Progenitor cell of endocrine pancreas (in vitro differentiated cells): Measurements from ENCODE around the gene GBF1. TPM values are rescaled to one million over a fixed set of nuclear protein-coding genes. Genes with fewer than 3 reads are reported as not detected.
"Not testable (repeated sequence)": the region's sequence is repeated elsewhere in the genome, so short reads cannot be mapped to it uniquely, and the experiment has no call there.

Experiments used
- DNase-seq: peaks from one replicate; pipeline ENCODE4 v3.0.0; 2021; ENCODE audit warnings: low spot score; ENCODE audit not compliant: unreplicated experiment
- H3K27ac Mint-ChIP-seq: 2 replicates; pipeline ENCODE4 v1.8.0; 2021; ENCODE audit warnings: mild to moderate bottlenecking, moderate library complexity, mixed read lengths
- H3K27me3 Mint-ChIP-seq: 2 replicates; pipeline ENCODE4 v1.8.0; 2021; ENCODE audit warnings: mixed read lengths
- H3K36me3 Mint-ChIP-seq: 2 replicates; pipeline ENCODE4 v1.8.0; 2022; ENCODE audit warnings: mixed read lengths; ENCODE audit not compliant: insufficient read depth
- H3K4me1 Mint-ChIP-seq: 2 replicates; pipeline ENCODE4 v1.8.0; 2021; ENCODE audit warnings: low read depth, mixed read lengths
- H3K4me3 Mint-ChIP-seq: 2 replicates; pipeline ENCODE4 v1.8.0; 2021; ENCODE audit warnings: low read depth, mild to moderate bottlenecking, moderate library complexity, mixed read lengths
- H3K9me3 Mint-ChIP-seq: 2 replicates; pipeline ENCODE4 v1.8.0; 2021; ENCODE audit warnings: low read depth, mixed read lengths
- total RNA-seq: library from RNA; stranded (reverse); gene quantifications from 2 replicates; pipeline ENCODE4 v1.2.1, GENCODE V29; 2021
- TF ChIP-seq, protein P1 (sequence below): fragments of 200-600 bp; sonication (generic); IDR thresholded peaks from one replicate; pipeline ENCODE4 v1.5.0; 2021; ENCODE audit warnings: antibody characterized with exemption, mild to moderate bottlenecking; ENCODE audit not compliant: unreplicated experiment

The GBF1 gene
- total RNA-seq, 1 donor from 2014 or later, result 54.6 TPM

DNA sequence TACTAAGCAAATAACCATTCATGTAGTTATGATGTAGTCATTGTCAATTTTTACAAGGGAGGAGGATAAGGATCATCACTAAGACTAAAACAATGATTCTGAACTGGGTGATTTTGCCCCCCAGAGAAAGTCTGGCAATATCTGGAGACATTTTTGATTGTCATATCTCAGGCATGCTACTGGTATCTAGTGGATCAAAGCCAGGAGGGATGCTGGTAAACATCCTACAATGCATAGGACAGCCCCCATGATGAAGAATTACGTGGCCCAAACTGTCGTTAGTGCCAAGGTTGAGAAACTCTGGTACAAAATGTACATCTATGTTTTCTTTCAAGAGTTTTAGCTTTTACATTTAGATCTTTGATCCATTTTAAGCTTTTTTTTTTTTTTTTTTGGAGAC is 57.3 kb downstream of the GBF1 start:
- no peak for DNase-seq
- TF ChIP-seq, protein P1, sequence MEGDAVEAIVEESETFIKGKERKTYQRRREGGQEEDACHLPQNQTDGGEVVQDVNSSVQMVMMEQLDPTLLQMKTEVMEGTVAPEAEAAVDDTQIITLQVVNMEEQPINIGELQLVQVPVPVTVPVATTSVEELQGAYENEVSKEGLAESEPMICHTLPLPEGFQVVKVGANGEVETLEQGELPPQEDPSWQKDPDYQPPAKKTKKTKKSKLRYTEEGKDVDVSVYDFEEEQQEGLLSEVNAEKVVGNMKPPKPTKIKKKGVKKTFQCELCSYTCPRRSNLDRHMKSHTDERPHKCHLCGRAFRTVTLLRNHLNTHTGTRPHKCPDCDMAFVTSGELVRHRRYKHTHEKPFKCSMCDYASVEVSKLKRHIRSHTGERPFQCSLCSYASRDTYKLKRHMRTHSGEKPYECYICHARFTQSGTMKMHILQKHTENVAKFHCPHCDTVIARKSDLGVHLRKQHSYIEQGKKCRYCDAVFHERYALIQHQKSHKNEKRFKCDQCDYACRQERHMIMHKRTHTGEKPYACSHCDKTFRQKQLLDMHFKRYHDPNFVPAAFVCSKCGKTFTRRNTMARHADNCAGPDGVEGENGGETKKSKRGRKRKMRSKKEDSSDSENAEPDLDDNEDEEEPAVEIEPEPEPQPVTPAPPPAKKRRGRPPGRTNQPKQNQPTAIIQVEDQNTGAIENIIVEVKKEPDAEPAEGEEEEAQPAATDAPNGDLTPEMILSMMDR, result no peak
- Mint-ChIP-seq H3K36me3 (peaks cover 8% of the 10 kb centered on the region), H3K4me3 (no peak overlapping the region), H3K27me3 (no peaks in the 10 kb centered on the region), H3K4me1 (peaks cover 15% of the 10 kb centered on the region), H3K27ac (no peak overlapping the region), H3K9me3 (no peaks in the 10 kb centered on the region)

DNA sequence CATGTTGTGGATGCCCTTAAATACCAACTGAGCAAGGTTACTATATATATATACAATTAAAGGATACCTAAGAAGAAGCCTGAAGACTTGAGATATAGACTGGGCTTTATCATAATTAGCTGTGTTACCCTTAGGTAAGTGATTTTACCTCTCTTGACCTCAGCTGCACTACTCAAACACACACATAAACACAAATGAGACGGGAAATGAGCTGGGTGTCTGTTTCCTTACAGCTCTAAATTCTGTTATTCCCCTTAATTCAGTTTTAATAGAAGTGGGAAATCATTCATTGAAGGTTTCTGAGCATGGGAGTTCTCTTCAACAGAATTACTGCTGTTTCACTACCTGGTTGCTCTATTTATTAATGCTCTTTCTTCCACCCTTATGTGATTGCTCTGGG is 60.7 kb downstream of the GBF1 start:
- DNase-seq, result no peak
- Mint-ChIP-seq H3K4me3 (no peak overlapping the region), H3K27me3 (no peaks in the 10 kb centered on the region), H3K27ac (no peak overlapping the region), H3K9me3 (no peaks in the 10 kb centered on the region), H3K4me1 (peaks cover 24% of the 10 kb centered on the region), H3K36me3 (peaks cover 12% of the 10 kb centered on the region)
- TF ChIP-seq, protein P1, result no peak

DNA sequence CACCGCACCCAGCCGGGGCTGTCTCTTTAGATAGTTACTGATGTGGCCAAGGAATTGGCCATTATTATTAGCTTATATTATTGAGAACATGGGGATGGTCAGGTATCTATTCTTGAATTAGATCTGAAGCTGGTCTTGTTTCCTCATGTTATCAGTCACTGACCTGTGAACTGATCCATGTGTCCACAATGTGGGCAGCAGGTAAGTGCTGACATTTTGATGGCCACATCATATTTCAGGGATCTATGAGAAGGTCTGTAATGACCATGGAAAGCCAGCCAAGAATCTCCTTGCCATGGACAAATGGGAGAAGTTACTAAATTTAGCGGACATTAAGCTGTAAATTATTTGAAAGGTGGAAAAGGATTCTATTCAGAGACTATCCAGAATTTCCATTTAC is 61.4 kb downstream of the GBF1 start:
- no peaks in the 10 kb centered on the region for H3K27me3 Mint-ChIP-seq
- H3K4me1 Mint-ChIP-seq, result peaks cover 24% of the 10 kb centered on the region
- TF ChIP-seq, protein P1, result no peak
- peaks cover 12% of the 10 kb centered on the region for H3K36me3 Mint-ChIP-seq
- H3K27ac Mint-ChIP-seq, result no peak overlapping the region
- no peaks in the 10 kb centered on the region for H3K9me3 Mint-ChIP-seq
- H3K4me3 Mint-ChIP-seq, result no peak overlapping the region
- DNase-seq, result no peak

DNA sequence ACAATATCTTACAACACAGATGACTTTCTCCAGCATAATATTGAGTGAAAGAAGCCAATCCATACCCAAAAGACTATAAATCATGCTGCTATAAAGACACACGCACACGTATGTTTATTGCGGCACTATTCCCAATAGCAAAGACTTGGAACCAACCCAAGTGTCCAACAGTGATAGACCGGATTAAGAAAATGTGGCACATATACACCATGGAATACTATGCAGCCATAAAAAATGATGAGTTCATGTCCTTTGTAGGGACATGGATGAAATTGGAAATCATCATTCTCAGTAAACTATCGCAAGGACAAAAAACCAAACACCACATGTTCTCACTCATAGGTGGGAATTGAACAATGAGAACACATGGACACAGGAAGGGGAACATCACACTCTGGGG is 63.0 kb downstream of the GBF1 start:
- not testable (repeated sequence) for DNase-seq, H3K9me3 Mint-ChIP-seq, H3K27me3 Mint-ChIP-seq, H3K27ac Mint-ChIP-seq, H3K36me3 Mint-ChIP-seq, H3K4me3 Mint-ChIP-seq
- peaks cover 31% of the 10 kb centered on the region for H3K4me1 Mint-ChIP-seq

DNA sequence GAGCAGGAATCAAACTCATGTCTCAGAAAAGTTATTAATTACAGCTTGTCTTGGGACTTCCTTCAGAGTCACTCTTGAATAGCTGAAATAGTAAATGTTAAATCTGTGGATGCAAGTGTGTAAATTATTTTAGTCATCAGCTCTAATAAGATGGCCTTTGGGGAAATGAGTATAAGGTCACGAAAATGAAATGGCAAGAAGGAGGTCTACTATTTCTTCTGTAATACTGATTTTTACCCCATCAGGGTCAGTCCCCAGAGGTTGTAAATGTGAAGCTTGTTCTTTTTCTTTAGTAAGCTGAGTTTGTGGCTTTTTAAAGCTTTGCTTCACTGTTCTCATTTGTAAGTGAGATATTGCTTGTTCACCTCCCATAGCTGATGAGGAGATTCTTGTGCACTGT is 63.9 kb downstream of the GBF1 start:
- Mint-ChIP-seq H3K9me3 (no peaks in the 10 kb centered on the region), H3K4me1 (peaks cover 35% of the 10 kb centered on the region), H3K4me3 (no peak overlapping the region), H3K27me3 (no peaks in the 10 kb centered on the region), H3K36me3 (peaks cover 7% of the 10 kb centered on the region), H3K27ac (no peak overlapping the region)
- TF ChIP-seq, protein P1, result no peak
- no peak for DNase-seq

DNA sequence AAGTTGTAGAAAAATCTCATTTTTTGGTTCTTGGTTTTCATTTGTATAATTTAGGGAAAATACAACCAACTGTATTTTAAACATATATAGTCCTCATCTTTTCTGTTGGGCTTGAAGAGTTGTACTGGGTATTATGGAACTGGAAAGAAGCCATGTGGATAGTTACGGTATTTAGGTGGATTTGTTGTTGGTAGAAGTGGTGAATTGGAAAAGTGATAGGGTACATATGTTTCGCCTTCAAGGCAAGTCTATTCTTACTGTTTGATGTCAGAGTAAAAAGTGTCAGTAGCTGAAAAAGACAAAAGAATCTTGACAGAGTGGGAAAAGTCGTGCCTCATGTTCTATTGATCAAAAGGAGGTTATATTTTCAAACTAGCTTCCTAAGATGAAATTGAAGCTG is 64.6 kb downstream of the GBF1 start:
- no peaks in the 10 kb centered on the region for H3K27me3 Mint-ChIP-seq
- H3K27ac Mint-ChIP-seq, result peak overlapping the region; percentile 71
- TF ChIP-seq, protein P1, result no peak
- no peak overlapping the region for H3K4me3 Mint-ChIP-seq
- DNase-seq, result no peak
- H3K36me3 Mint-ChIP-seq, result peaks cover 7% of the 10 kb centered on the region
- H3K4me1 Mint-ChIP-seq, result peaks cover 35% of the 10 kb centered on the region
- no peaks in the 10 kb centered on the region for H3K9me3 Mint-ChIP-seq
